HUES6 (cell line): ENCODE results near the gene LRRC31.

Experiments
- H3K27ac ChIP-seq: 2 replicates; pipeline ENCODE4 v1.7.0; 2013; ENCODE audit warnings: low read depth, mild to moderate bottlenecking, low read length, inconsistent platforms
- H3K27me3 ChIP-seq: 2 replicates; pipeline ENCODE4 v1.6.1; 2013; ENCODE audit warnings: low read length; ENCODE audit not compliant: control insufficient read depth, insufficient read depth
- H3K36me3 ChIP-seq: 2 replicates; pipeline ENCODE4 v1.6.1; 2013; ENCODE audit warnings: low read length; ENCODE audit not compliant: control insufficient read depth, insufficient read depth
- H3K4me1 ChIP-seq: 2 replicates; pipeline ENCODE4 v1.6.1; 2013; ENCODE audit warnings: low read length; ENCODE audit not compliant: control insufficient read depth, insufficient read depth
- H3K4me3 ChIP-seq: 2 replicates; pipeline ENCODE4 v1.5.1; 2013; ENCODE audit warnings: low read depth, low read length
- H3K9ac ChIP-seq: one replicate; pipeline ENCODE4 v1.6.1; 2013; ENCODE audit warnings: mild to moderate bottlenecking, low read length
- H3K9me3 ChIP-seq: 2 replicates; pipeline ENCODE4 v1.6.1; 2013; ENCODE audit warnings: low read depth, low read length; ENCODE audit not compliant: control insufficient read depth, insufficient read depth

LRRC31 gene

GRCh38 chr3:169813278-169813677, 56.5 kb downstream of the LRRC31 start:
- Histone ChIP-seq H3K9ac (peak overlapping the region; percentile 10), H3K9me3 (peaks cover 8% of the 10 kb centered on the region), H3K27me3 (peaks cover 4% of the 10 kb centered on the region; the same call in 1 of the 2 replicates), H3K4me1 (peaks cover 5% of the 10 kb centered on the region), H3K36me3 (no peaks in the 10 kb centered on the region), H3K27ac (no peak overlapping the region), H3K4me3 (peak overlapping the region; percentile 71)

DNA sequence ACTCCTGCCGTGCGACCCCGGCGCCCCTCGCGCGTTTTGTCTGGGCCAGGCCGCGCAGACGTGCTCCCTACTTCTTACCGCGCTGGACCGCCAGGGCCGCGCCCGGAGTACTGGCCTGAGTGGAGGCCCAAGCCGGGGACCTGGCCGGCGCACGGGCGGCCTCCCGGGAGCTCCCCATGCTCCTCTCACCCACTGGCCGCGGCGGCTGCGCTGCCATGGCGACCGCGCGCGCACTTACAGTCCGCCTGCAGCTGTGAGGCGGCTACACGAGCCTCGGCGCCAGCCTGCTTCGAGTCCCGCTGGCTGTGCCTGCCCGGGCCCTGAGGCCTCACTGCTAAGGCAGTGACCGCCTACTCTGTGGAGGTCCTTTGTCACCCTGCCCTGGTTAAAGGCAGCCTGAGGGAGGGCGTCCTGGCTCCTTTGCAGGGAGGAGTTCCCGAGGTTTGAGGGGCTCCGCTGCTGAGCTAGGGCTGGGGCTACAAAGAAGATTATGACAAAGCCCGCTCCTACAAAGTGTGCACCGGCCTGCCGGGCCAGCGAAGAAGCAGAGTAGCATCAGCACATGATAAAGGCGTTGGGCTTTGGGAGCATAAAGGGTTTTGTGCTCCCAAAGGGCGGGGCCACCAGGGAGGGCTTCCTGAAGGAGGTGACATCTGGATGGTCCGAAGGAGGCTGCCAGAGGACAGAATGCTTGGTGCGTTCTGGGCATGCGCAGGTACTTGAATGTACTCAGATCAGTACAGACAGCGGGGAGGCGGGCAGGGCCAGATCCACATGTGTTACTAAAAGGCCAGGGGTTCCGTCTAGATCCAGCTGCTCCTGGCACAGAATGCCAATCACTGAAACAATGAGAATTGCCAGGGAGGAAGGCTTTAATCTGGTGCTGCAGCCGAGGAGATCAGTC, 57.2 kb downstream of the LRRC31 start, which contains the start of the genes LRRC34 and LRRIQ4:
Gene LRRC34, minus strand, starts transcription at position 573 of the 904 bp plus-strand sequence. Its CDS starts 356 bp downstream, at position 217.
Gene LRRIQ4, plus strand, starts transcription at position 539 of the 904 bp plus-strand sequence. CDS start 9,052 bp downstream, outside the sequence.
- no peaks in the 10 kb centered on the region for H3K36me3 ChIP-seq
- peak within 1 kb of the TSS; percentile 71 for H3K4me3 ChIP-seq
- H3K4me1 ChIP-seq: peaks cover 5% of the 10 kb centered on the region
- peak within 1 kb of the TSS; percentile 49 for H3K9ac ChIP-seq
- peak within 1 kb of the TSS; percentile 21; the same call in 1 of the 2 replicates for H3K27ac ChIP-seq
- H3K9me3 ChIP-seq: peaks cover 8% of the 10 kb centered on the region
- peaks cover 4% of the 10 kb centered on the region; the same call in 1 of the 2 replicates for H3K27me3 ChIP-seq

DNA sequence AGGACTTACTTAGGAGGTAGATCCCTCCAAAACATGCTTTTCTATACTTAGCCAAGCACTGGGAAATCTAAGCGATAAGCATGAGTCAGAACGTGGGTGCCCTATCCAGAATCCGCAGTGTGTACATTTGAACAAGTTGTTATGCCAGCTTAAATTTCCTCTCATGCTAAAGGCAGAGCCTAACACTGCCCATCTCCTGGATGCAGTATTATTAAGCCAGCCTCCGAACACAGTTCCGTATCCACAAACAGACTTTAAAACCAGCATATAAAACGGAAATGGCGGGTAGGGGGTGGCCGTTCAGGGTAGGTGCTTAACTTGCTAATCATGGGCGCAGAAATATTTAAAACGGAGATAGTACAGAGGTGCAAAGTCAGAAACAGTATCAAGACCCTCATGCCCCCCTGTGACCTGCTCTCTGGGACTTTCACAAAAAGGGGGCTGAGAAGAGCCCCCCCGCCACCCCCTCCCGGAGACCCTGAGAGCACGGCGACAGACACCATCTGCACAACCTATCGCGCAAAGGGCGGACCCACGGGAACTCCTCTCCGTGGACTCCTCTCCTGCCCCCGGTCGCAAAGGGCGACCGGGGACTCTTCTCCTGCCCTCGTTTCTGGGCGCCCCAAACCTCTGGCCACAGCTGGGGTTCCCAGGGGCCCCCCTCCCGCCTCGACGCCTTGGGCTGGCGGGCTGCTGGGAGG, 58.0 kb downstream of the LRRC31 start:
- Histone ChIP-seq H3K4me1 (peaks cover 5% of the 10 kb centered on the region), H3K4me3 (peak overlapping the region; percentile 71)

GRCh38 chr3:169809230-169809795, 60.4 kb downstream of the LRRC31 start:
- Histone ChIP-seq H3K27ac (no peak overlapping the region), H3K4me3 (no peak overlapping the region), H3K9me3 (no peaks in the 10 kb centered on the region), H3K36me3 (peaks cover 4% of the 10 kb centered on the region; the same call in 1 of the 2 replicates), H3K27me3 (peaks cover 4% of the 10 kb centered on the region; the same call in 1 of the 2 replicates), H3K4me1 (peaks cover 5% of the 10 kb centered on the region), H3K9ac (no peak overlapping the region)

More for the DNA sequence above, 58.0 kb downstream of the LRRC31 start:
- H3K9ac ChIP-seq: peak overlapping the region; percentile 49
- peaks cover 4% of the 10 kb centered on the region; the same call in 1 of the 2 replicates for H3K27me3 ChIP-seq
- peak overlapping the region; percentile 21; the same call in 1 of the 2 replicates for H3K27ac ChIP-seq
- H3K9me3 ChIP-seq: peaks cover 8% of the 10 kb centered on the region
- peaks cover 4% of the 10 kb centered on the region; the same call in 1 of the 2 replicates for H3K36me3 ChIP-seq

DNA sequence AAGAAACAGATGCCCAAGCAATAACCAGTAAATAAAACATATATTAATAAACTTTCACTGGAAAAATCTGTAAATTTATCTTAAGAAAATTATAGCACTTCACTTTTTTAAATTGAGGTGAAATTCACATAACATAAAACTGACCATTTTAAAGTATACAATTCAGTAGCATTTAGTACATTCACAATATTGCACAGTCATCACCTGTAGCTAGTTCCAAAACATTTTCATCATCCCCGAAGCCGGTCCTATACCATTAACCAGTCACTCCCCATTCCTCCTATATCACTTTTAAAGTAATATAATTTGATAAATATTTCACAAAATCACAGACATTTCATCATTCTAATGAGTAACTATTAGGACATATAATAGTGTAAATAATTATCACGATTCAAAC, 65.1 kb downstream of the LRRC31 start:
- H3K27me3 ChIP-seq: no peaks in the 10 kb centered on the region
- H3K27ac ChIP-seq: no peak overlapping the region
- H3K9me3 ChIP-seq: no peaks in the 10 kb centered on the region
- peaks cover 26% of the 10 kb centered on the region for H3K36me3 ChIP-seq
- H3K4me1 ChIP-seq: no peaks in the 10 kb centered on the region
- no peak overlapping the region for H3K9ac ChIP-seq
- no peak overlapping the region for H3K4me3 ChIP-seq

DNA sequence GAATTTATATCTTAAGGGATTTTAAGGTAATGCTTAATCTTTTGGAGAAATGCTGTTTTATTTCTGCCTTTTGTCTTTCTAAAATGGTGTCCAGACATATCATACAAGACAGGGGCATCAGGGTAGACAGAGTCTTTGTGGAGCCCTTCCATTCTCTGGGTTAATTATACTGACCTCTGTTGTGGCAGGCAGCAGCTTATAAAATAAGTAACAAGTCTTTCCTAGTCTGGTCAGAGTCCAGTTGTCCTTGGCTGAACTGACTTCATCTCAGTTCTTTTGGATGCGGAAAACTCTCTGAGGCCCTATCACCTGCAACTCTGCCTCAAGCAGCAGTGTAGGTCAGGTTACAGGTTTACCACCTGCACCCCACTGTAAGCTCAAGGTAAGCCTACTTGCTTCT, 77.4 kb downstream of the LRRC31 start:
- no peaks in the 10 kb centered on the region for H3K9me3 ChIP-seq
- no peaks in the 10 kb centered on the region for H3K27me3 ChIP-seq
- H3K4me3 ChIP-seq: no peak overlapping the region
- H3K27ac ChIP-seq: no peak overlapping the region
- peaks cover 36% of the 10 kb centered on the region for H3K36me3 ChIP-seq
- peaks cover 6% of the 10 kb centered on the region; the same call in 1 of the 2 replicates for H3K4me1 ChIP-seq
- H3K9ac ChIP-seq: no peak overlapping the region

DNA sequence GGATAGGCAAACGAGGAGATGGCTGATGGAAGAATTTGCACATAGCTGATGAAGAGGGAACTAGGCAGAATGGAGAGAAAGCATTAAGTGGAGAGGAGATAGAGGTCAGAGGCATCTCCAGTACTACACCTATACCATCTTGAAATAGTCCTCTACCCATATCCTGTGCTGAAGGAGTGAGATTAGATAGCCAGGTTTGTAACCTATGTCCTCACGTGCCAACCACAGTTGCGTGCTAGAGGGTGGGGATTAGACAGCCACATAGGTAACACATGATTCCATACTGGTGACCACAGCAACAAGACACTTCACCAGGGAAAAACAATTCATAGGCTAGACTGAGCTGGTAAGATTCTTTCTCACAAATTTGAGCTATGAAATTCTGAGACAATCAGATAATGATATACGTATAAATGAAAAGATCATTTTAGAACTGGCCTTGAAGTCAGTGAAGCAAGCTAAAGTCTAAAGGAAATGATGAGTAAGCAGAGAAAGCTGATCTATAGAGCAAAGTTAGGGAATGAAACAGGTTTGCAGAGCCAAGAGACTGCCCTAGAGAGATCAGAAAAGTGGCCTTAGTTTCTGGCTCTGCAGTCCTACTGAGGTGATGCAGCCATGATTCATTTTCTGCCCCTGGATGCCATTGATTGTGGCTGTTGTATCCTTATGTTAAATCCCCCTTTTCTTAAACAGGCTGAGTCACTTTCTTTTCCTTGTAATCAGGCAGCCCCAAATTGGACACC, 78.9 kb downstream of the LRRC31 start:
- H3K36me3 ChIP-seq: peaks cover 51% of the 10 kb centered on the region
- no peak overlapping the region for H3K4me3 ChIP-seq
- no peak overlapping the region for H3K27ac ChIP-seq
- no peaks in the 10 kb centered on the region for H3K27me3 ChIP-seq
- no peaks in the 10 kb centered on the region for H3K9me3 ChIP-seq
- peaks cover 6% of the 10 kb centered on the region; the same call in 1 of the 2 replicates for H3K4me1 ChIP-seq
- no peak overlapping the region for H3K9ac ChIP-seq

DNA sequence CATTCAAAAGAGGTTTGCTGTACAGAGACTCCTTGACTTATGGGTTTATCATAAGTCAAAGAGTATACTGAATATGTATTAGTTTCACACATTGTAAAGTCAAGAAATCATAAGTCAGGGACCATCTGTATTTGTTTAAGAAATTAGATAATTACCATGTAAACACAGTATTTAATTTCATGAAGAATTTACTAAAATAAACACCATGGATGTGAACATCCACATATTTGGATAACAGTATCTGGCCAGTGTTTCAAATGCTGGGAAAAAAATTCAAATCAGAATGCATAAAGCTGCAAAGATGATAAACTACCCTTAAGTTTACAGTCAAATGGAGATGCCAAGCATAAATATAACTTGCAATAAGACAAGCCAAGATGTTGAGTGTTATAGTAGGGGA, 79.5 kb downstream of the LRRC31 start:
- Histone ChIP-seq H3K27me3 (no peaks in the 10 kb centered on the region), H3K4me1 (peaks cover 6% of the 10 kb centered on the region; the same call in 1 of the 2 replicates), H3K27ac (no peak overlapping the region), H3K36me3 (peaks cover 57% of the 10 kb centered on the region), H3K4me3 (no peak overlapping the region), H3K9me3 (no peaks in the 10 kb centered on the region), H3K9ac (no peak overlapping the region)
